Measurements from ENCODE around the gene PDPN.

DNA sequence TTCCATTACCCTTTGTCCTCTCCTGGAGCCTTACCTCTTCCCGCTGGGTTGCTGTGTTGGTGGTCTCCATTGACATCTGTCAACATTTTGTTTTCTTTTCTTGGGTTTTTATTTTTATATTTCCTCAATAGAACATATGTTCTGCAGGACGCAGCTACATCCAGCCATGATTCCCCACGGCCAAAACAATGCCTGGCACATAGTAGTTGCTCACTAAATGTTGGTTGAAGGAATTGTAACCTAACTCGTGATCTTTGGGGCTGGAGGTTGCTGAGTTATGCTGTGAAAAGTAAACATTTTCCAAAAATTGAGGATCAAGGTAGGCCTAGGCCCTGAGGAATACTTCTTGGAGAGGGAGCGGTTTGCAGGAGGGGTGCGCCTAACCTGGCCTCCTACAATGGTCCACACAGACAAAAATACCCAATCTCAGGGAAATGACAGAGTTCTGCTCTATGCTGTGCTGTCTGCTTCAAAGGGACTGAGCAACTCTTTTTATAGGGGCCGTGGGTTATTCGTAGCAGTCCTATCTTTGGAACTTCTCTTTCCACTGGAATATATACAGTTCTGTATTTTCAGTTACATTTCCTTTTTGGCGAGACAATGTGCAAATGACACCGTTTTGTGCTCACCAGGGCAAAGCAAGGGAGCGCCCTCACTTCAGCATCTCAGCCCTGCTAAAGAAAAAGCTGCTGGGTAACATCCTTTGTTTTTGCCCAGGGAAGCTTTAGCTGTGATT lies 1.4 kb downstream of the PDPN start:
- no peak for TF ChIP-seq CREB5 (CRISPR knock-in tag; IDR thresholded peaks at IDR 0.05; ENCODE audit: low read depth)
- TF ChIP-seq CSRNP3 (CRISPR knock-in tag; IDR thresholded peaks at IDR 0.05), result no peak
- TF ChIP-seq POU6F1 (CRISPR knock-in tag; IDR thresholded peaks at IDR 0.05; ENCODE audit: borderline replicate concordance, low read depth), result no peak
- no peak for TF ChIP-seq ZFP30 (CRISPR knock-in tag; IDR thresholded peaks at IDR 0.05)
- TF ChIP-seq SNAI2 (CRISPR knock-in tag; IDR thresholded peaks at IDR 0.05), result no peak
- TF ChIP-seq TOX (CRISPR knock-in tag; IDR thresholded peaks at IDR 0.05; ENCODE audit: borderline replicate concordance), result no peak
- TF ChIP-seq ESRRG (CRISPR knock-in tag; IDR thresholded peaks at IDR 0.05), result no peak
- TF ChIP-seq CSDC2 (CRISPR knock-in tag; IDR thresholded peaks at IDR 0.05), result no peak

All from SK-N-SH treated with all-trans-retinoic acid at 6 μM for 48 hours (cell line).